ENCODE measurements around the gene LIPC.

The LIPC gene

GRCh38 chr15:58452775-58453174 lies 21.0 kb downstream of the LIPC start:
- no peak for TF ChIP-seq CTCF (IDR thresholded peaks at IDR 0.05; ENCODE audit: control insufficient read depth, insufficient read depth, low read depth, low read length, missing control alignments)
- H3K4me3 ChIP-seq (ENCODE audit: control insufficient read depth, low read depth, low read length), result no peak overlapping the region
- no peak for DNase-seq (ENCODE audit: low read depth)

DNA sequence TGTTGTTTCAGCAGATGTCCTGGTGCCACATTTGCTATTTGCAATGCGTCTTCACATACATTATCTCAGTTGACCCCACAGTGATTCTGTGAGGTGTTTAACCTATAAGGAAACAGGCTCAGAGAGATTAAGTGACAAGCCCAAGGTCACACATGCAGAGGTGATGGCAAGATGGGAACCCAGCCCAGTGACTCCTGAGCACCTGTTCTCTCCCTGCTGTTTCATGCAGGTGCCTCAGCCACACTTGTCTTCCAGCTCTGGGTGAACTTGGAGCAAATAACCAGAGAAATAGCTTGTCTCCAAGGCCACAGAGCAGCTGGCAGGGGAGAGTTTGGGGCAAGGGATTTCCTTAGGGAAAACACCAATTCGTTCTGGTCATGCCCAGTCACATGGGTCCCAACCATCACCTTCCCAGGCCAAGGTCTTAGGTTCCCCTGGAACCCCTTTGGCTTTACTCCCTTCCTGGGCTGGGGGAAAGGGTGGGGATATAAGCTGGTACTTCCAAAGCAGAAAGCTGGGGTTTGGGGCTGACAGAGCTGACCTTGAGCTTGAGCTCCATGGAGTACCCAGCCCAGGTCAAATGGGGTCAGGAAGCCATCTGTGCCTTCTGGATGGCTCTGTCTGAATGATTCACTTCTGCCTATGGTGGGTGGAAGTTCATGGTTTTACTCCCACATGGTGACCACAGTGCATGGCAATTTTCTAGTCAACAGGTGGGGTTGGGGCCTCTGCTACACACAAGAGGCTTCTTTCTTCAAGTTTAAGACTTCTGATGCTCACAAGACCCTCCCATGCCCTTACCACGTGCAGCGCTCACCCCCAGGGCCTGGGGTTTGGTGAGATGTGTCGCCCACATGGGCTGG lies 22.4 kb downstream of the LIPC start:
- TF ChIP-seq CTCF (IDR thresholded peaks at IDR 0.05; ENCODE audit: control insufficient read depth, insufficient read depth, low read depth, low read length, missing control alignments), result no peak
- no peak for DNase-seq (ENCODE audit: low read depth)
- H3K4me3 ChIP-seq (ENCODE audit: control insufficient read depth, low read depth, low read length), result no peak overlapping the region

- TF ChIP-seq CTCF (IDR thresholded peaks at IDR 0.05; ENCODE audit: control insufficient read depth, insufficient read depth, low read depth, low read length, missing control alignments), result no peak
- no peak overlapping the region for H3K4me3 ChIP-seq (ENCODE audit: control insufficient read depth, low read depth, low read length)
- no peak for DNase-seq (ENCODE audit: low read depth)
These were observed 23.2 kb downstream of the LIPC start for GRCh38 chr15:58454950-58455401.

- peak; percentile 62 for DNase-seq (ENCODE audit: low read depth)
- no peak for TF ChIP-seq CTCF (IDR thresholded peaks at IDR 0.05; ENCODE audit: control insufficient read depth, insufficient read depth, low read depth, low read length, missing control alignments)
- no peak overlapping the region for H3K4me3 ChIP-seq (ENCODE audit: control insufficient read depth, low read depth, low read length)
These were observed 25.7 kb downstream of the LIPC start for GRCh38 chr15:58457466-58457965.

DNA sequence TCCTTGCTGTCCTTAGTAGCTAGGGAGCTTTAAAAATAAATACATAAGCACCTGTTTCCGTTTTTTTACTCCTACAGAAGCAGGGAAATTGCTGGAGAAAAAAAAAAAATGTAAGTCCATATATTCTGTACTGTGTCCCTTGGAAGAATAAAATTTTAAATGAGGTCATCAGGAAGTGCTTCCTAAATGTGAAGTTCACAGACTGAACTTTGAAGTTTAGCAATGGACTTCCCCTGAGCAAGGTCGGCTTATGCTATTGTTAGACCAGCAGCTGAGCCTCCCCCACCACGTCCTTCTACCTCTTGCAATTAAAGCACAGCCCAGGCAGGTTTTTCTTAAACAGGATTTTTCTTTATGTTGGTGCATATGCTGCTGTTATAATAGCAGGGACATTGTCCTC lies 26.3 kb downstream of the LIPC start:
- no peak for TF ChIP-seq CTCF (IDR thresholded peaks at IDR 0.05; ENCODE audit: control insufficient read depth, insufficient read depth, low read depth, low read length, missing control alignments)
- no peak for DNase-seq (ENCODE audit: low read depth)
- H3K4me3 ChIP-seq (ENCODE audit: control insufficient read depth, low read depth, low read length), result no peak overlapping the region

GRCh38 chr15:58459045-58459444 lies 27.3 kb downstream of the LIPC start:
- no peak for DNase-seq (ENCODE audit: low read depth)
- no peak for TF ChIP-seq CTCF (IDR thresholded peaks at IDR 0.05; ENCODE audit: control insufficient read depth, insufficient read depth, low read depth, low read length, missing control alignments)
- H3K4me3 ChIP-seq (ENCODE audit: control insufficient read depth, low read depth, low read length), result no peak overlapping the region

All from AG09309 (cell line).